Chondrocyte (in vitro differentiated cells): ENCODE results near the gene CCL11. TPM values are rescaled to one million over a fixed set of nuclear protein-coding genes. Genes with fewer than 3 reads are reported as not detected.

Experiments used
- DNase-seq: peaks from one replicate; pipeline ENCODE4 v3.0.0; 2021; ENCODE audit warnings: mixed read lengths, low spot score
- H3K27ac Mint-ChIP-seq: one replicate; pipeline ENCODE4 v1.8.0; 2021; ENCODE audit warnings: mild to moderate bottlenecking, moderate library complexity, mixed read lengths; ENCODE audit not compliant: unreplicated experiment
- H3K27me3 Mint-ChIP-seq: 2 replicates; pipeline ENCODE4 v1.8.0; 2021; ENCODE audit warnings: low read depth, mixed read lengths
- H3K36me3 Mint-ChIP-seq: 2 replicates; pipeline ENCODE4 v1.8.0; 2021; ENCODE audit warnings: low read depth, mixed read lengths
- H3K4me1 Mint-ChIP-seq: 2 replicates; pipeline ENCODE4 v1.8.0; 2021; ENCODE audit warnings: low read depth, mild to moderate bottlenecking, mixed read lengths
- H3K4me3 Mint-ChIP-seq: one replicate; pipeline ENCODE4 v1.8.0; 2021; ENCODE audit warnings: mild to moderate bottlenecking, moderate library complexity, mixed read lengths; ENCODE audit not compliant: unreplicated experiment
- H3K9me3 Mint-ChIP-seq: 2 replicates; pipeline ENCODE4 v1.8.0; 2021; ENCODE audit warnings: low read depth, mixed read lengths
- total RNA-seq: library from RNA; stranded (reverse); gene quantifications from 3 replicates; pipeline ENCODE4 v1.2.1, GENCODE V29; 2021
- TF ChIP-seq, protein P1 (sequence below): fragments of 200-600 bp; sonication (generic); IDR thresholded peaks from 2 replicates; pipeline ENCODE4 v1.5.0; 2021; ENCODE audit warnings: antibody characterized with exemption, mild to moderate bottlenecking, moderate library complexity

CCL11 gene
- total RNA-seq, 1 donor from 2014 or later = not detected

DNA sequence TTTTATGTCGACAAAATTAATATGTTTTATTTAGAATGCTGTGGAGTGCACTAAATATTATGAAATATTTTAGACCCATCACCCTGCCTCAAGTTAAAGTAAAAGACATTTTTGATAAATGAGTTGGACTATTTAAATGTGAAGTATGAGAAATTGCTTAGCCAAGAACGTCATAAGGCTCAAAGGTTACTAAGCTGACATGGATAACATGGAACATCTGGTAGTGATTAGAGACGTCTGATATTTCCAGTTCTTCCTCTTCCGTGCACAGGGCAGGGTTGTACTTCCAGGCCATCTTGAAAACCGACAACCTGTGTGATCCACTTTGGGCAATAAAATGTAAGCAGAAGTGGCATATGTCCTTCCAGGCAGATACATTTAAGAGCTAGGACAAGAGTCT lies 26.5 kb downstream of the CCL11 start:
- DNase-seq = no peak
- no peak overlapping the region for H3K4me3 Mint-ChIP-seq
- peaks cover 2% of the 10 kb centered on the region for H3K27me3 Mint-ChIP-seq

DNA sequence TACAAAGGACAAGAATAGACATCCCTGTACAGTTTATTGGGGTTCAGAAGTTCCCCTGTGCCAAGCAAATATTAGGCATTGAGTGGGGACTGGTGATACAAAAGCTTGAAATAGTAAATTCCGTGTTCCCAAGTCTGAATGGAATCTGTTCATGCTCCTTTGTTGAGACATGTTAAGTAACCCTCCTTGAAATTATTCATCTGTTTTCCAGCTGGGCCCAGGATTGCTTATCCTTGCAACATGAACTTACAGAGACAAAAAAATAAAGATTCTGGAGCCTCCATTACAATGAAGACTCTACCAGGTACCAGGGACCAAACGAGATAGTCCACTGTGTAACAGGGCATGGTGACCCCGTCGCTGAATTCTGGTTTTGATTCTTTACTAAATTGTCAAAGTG lies 27.6 kb downstream of the CCL11 start:
- Mint-ChIP-seq H3K36me3 (no peaks in the 10 kb centered on the region), H3K9me3 (no peaks in the 10 kb centered on the region), H3K27me3 (peaks cover 2% of the 10 kb centered on the region), H3K27ac (no peak overlapping the region), H3K4me1 (peaks cover 27% of the 10 kb centered on the region), H3K4me3 (no peak overlapping the region)
- DNase-seq = no peak
- TF ChIP-seq, protein P1, sequence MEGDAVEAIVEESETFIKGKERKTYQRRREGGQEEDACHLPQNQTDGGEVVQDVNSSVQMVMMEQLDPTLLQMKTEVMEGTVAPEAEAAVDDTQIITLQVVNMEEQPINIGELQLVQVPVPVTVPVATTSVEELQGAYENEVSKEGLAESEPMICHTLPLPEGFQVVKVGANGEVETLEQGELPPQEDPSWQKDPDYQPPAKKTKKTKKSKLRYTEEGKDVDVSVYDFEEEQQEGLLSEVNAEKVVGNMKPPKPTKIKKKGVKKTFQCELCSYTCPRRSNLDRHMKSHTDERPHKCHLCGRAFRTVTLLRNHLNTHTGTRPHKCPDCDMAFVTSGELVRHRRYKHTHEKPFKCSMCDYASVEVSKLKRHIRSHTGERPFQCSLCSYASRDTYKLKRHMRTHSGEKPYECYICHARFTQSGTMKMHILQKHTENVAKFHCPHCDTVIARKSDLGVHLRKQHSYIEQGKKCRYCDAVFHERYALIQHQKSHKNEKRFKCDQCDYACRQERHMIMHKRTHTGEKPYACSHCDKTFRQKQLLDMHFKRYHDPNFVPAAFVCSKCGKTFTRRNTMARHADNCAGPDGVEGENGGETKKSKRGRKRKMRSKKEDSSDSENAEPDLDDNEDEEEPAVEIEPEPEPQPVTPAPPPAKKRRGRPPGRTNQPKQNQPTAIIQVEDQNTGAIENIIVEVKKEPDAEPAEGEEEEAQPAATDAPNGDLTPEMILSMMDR = no peak

More for the DNA sequence above, 26.5 kb downstream of the CCL11 start:
- TF ChIP-seq, protein P1 = no peak
- Mint-ChIP-seq H3K4me1 (peaks cover 27% of the 10 kb centered on the region), H3K36me3 (no peaks in the 10 kb centered on the region), H3K27ac (no peak overlapping the region), H3K9me3 (no peaks in the 10 kb centered on the region)

DNA sequence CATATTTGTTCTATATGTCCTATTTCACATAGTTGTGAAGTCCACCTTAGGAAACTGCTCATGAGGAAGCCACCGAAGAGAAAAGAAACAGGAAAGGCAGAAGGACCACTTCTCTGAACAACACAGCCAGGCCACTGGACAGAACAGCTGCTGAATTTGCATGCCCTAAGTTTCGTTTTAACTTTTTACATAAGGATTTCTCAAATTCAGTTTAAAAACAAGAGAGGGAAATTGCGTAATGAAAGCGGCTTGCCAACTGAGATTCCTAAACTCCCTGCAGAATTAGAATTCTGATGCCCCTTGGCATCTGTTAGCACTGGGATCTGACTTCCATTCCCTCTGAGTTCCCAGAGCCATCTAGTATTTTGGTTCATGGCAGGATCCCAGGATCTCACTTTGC lies 28.7 kb downstream of the CCL11 start:
- Mint-ChIP-seq H3K27ac (peak overlapping the region; percentile 62), H3K27me3 (peaks cover 2% of the 10 kb centered on the region), H3K36me3 (no peaks in the 10 kb centered on the region), H3K4me1 (peaks cover 27% of the 10 kb centered on the region), H3K4me3 (peak overlapping the region; percentile 40), H3K9me3 (no peaks in the 10 kb centered on the region)
- TF ChIP-seq, protein P1 = no peak
- DNase-seq = no peak

DNA sequence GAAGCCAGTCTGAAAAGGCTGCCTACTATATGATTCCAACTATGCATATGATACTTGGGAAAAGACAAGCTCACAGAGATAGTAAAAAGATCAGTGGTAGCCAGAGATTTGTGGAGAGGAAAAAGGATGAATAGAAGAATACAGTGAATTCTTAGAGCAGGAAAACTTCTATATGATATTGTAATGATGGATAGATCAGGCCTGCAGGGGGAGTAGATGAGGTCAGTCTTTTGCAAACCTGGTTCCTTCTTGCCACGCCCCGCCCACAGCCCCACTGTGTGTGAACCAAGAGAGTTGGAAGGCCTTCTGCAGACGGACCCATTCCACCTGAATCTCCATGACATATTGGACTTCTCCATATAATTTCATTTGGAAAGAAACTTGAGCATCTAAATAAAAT lies 32.9 kb downstream of the CCL11 start:
- no peaks in the 10 kb centered on the region for H3K36me3 Mint-ChIP-seq
- DNase-seq = no peak
- H3K4me1 Mint-ChIP-seq = peaks cover 15% of the 10 kb centered on the region
- H3K9me3 Mint-ChIP-seq = peaks cover under 1% of the 10 kb centered on the region
- TF ChIP-seq, protein P1 = no peak
- H3K27me3 Mint-ChIP-seq = peaks cover 4% of the 10 kb centered on the region
- H3K4me3 Mint-ChIP-seq = no peak overlapping the region
- H3K27ac Mint-ChIP-seq = no peak overlapping the region

DNA sequence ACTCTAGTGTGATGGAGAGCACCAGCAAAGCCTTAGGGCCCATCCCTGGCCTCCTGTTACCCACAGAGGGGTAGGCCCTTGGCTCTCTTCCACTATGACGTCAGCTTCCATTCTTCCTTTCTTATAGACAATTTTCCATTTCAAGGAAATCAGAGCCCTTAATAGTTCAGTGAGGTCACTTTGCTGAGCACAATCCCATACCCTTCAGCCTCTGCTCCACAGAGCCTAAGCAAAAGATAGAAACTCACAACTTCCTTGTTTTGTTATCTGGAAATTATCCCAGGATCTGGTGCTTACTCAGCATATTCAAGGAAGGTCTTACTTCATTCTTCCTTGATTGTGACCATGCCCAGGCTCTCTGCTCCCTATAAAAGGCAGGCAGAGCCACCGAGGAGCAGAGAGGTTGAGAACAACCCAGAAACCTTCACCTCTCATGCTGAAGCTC lies 33.5 kb downstream of the CCL11 start, which contains the start of gene CCL8:
TSS of gene CCL8 (plus strand) at position 397 of the 445 bp plus-strand sequence. CDS start 67 bp downstream, outside the sequence.
- TF ChIP-seq, protein P1 = no peak
- Mint-ChIP-seq H3K27ac (no peak within 1 kb of the TSS), H3K9me3 (peaks cover 7% of the 10 kb centered on the region), H3K36me3 (no peaks in the 10 kb centered on the region), H3K4me3 (no peak within 1 kb of the TSS), H3K4me1 (peaks cover 10% of the 10 kb centered on the region), H3K27me3 (peaks cover 4% of the 10 kb centered on the region)
- no peak for DNase-seq
